AG04450 (cell line): ENCODE results near the gene KLKB1. TPM values are rescaled to one million over a fixed set of nuclear protein-coding genes. Genes with fewer than 3 reads are reported as not detected.

Source experiments
- CTCF ChIA-PET: fragments of 300-600, 350-600 bp; formaldehyde crosslinking; extraction: SDS; loops from one replicate; lab custom pipeline; 2022; ENCODE audit warnings: antibody characterized with exemption, inconsistent platforms; lab: Charles Lee
- POLR2A ChIA-PET: fragments of 350-600 bp; formaldehyde crosslinking; extraction: SDS; loops from one replicate; lab custom pipeline; 2021; ENCODE audit warnings: antibody characterized with exemption, inconsistent platforms; lab: Yijun Ruan, JAX
- DNase-seq: peaks from one replicate; pipeline ENCODE4 v3.0.0-alpha.2; 2011; ENCODE audit warnings: low read depth, low spot score
- H3K27ac ChIP-seq: one replicate; pipeline ENCODE4 v1.5.1; 2012; ENCODE audit warnings: low read depth, low read length, control low read depth
- H3K27me3 ChIP-seq: one replicate; pipeline ENCODE4 v1.6.0; 2012; ENCODE audit warnings: low read length; ENCODE audit not compliant: control insufficient read depth, insufficient read depth
- H3K4me3 ChIP-seq: 2 replicates; pipeline ENCODE4 v1.5.1; 2011; ENCODE audit warnings: mild to moderate bottlenecking, low read depth, low read length, control low read depth
- H3K9me3 ChIP-seq: 2 replicates; pipeline ENCODE4 v1.5.1; 2012; ENCODE audit warnings: low read length; ENCODE audit not compliant: control insufficient read depth, insufficient read depth
- CTCF ChIP-seq: IDR thresholded peaks from 2 replicates; pipeline ENCODE4 v1.5.1; 2011; ENCODE audit warnings: low read depth, low read length, control low read depth, inconsistent platforms
- polyA plus RNA-seq: library from polyadenylated mRNA; depleted of rRNA; stranded (reverse); fragments of >200 nt; gene quantifications from 2 replicates; pipeline ENCODE4 v1.2.3, GENCODE V29; 2011

The KLKB1 gene
- polyA plus RNA-seq, 1 experiment = 0.11 TPM

GRCh38 chr4:186191200-186192065 is 35.9 kb upstream of the KLKB1 start, which contains the start of gene CYP4V2:
Gene CYP4V2, plus strand, starts transcription at chr4:186191567. Its CDS starts 257 bp downstream, at chr4:186191824.
- POLR2A ChIA-PET = interaction anchor here (0.8 kb wide), 1 partner anchor 12 kb away, joined by 3 read pairs; no protein-coding TSS in a partner anchor
- no peaks in the 10 kb centered on the region for H3K27me3 ChIP-seq
- no peaks in the 10 kb centered on the region for H3K9me3 ChIP-seq
- peak; percentile 28; the same call in 1 of the 2 replicates for TF ChIP-seq CTCF
- H3K27ac ChIP-seq = peak within 1 kb of the TSS; percentile 83
- CTCF ChIA-PET = interaction anchor here (0.5 to 1.1 kb wide), 3 partner anchors 42 to 399 kb away, joined by 3 to 5 read pairs (median 4); no protein-coding TSS in a partner anchor
- peak within 1 kb of the TSS; percentile 80 for H3K4me3 ChIP-seq
- peak; percentile 26 for DNase-seq

- no peaks in the 10 kb centered on the region for H3K27me3 ChIP-seq
- TF ChIP-seq CTCF = 0 out of 2 replicates have a peak, but pooled peaks have one; percentile 2
- peak overlapping the region; percentile 80 for H3K4me3 ChIP-seq
- no peaks in the 10 kb centered on the region for H3K9me3 ChIP-seq
- H3K27ac ChIP-seq = peak overlapping the region; percentile 83
- POLR2A ChIA-PET = no interaction called here
- CTCF ChIA-PET = interaction anchor here (0.5 to 1.1 kb wide), 2 partner anchors 42 to 55 kb away, joined by 3 to 5 read pairs; no protein-coding TSS in a partner anchor
- no peak for DNase-seq
Measured at GRCh38 chr4:186192066-186192612, 35.2 kb upstream of the KLKB1 start.

- Histone ChIP-seq H3K4me3 (no peak overlapping the region), H3K27me3 (no peaks in the 10 kb centered on the region), H3K27ac (no peak overlapping the region), H3K9me3 (no peaks in the 10 kb centered on the region)
- no peak for DNase-seq
- ChIA-PET POLR2A (no interaction called here), CTCF (interaction anchor here (0.8 kb wide), 1 partner anchor 156 kb away, joined by 3 read pairs; no protein-coding TSS in a partner anchor)
- no peak for TF ChIP-seq CTCF
Measured at GRCh38 chr4:186193851-186194250, 33.5 kb upstream of the KLKB1 start.

- Histone ChIP-seq H3K27ac (no peak overlapping the region), H3K9me3 (no peaks in the 10 kb centered on the region), H3K27me3 (no peaks in the 10 kb centered on the region), H3K4me3 (no peak overlapping the region)
- POLR2A ChIA-PET = no interaction called here
- no peak for DNase-seq
- no peak for TF ChIP-seq CTCF
- CTCF ChIA-PET = no interaction called here
Measured at GRCh38 chr4:186196063-186196462, 31.2 kb upstream of the KLKB1 start.
